GM12892 (cell line): ENCODE measurements around the gene ITPR1.

Experiments
- POLR2A ChIP-seq: IDR thresholded peaks from 2 replicates; pipeline ENCODE4 v1.6.1; 2011; ENCODE audit warnings: low read depth, low read length, control low read depth
- POLR2AphosphoS5 ChIP-seq: IDR thresholded peaks from 2 replicates; pipeline ENCODE4 v1.6.1; 2011; ENCODE audit warnings: low read depth, low read length, control low read depth
- TAF1 ChIP-seq: IDR thresholded peaks from 2 replicates; pipeline ENCODE4 v1.6.1; 2011; ENCODE audit warnings: low read depth, mild to moderate bottlenecking, control low read depth, low read length, borderline replicate concordance

- TF ChIP-seq POLR2AphosphoS5 (no peak), POLR2A (no peak), TAF1 (no peak)
Observed at GRCh38 chr3:4716706-4717362, 223.7 kb downstream of the ITPR1 start.
